ENCODE results near the gene RNU1-3. TPM values are rescaled to one million over a fixed set of nuclear protein-coding genes. Genes with fewer than 3 reads are reported as not detected.
"Not testable (repeated sequence)": the region's sequence is repeated elsewhere in the genome, so short reads cannot be mapped to it uniquely, and the experiment has no call there.

The RNU1-3 gene
- total and polyA plus RNA-seq, 9 of the 15 experiments (the other 6 are each of a cell fraction or from before 2014, with no cell fraction given) = under 0.01 to 32,823 (median 2,538) TPM; not detected in 4

GRCh38 chr1:16644482-16645270 lies 22.1 kb downstream of the RNU1-3 start (continued):
- TF ChIP-seq FOXP4 (CRISPR knock-in tag; IDR thresholded peaks at IDR 0.05; ENCODE audit: borderline replicate concordance) (peak; percentile 50; the same call in 1 of the 2 replicates), JUN (IDR thresholded peaks at IDR 0.05; ENCODE audit: borderline replicate concordance, low read depth, low read length) (peak; percentile 85; the same call in 1 of the 2 replicates), JUN (CRISPR knock-in tag; IDR thresholded peaks at IDR 0.05; ENCODE audit: borderline replicate concordance) (peak; percentile 97), DACH1 (IDR thresholded peaks at IDR 0.05; ENCODE audit: partially characterized antibody) (peak; percentile 92), NR2C1 (tag; IDR thresholded peaks at IDR 0.05) (peak; percentile 74), RBM22 (IDR thresholded peaks at IDR 0.05; ENCODE audit: low read depth, low read length, poor library complexity, severe bottlenecking) (peak; percentile 97), BCLAF1 (IDR thresholded peaks at IDR 0.05; ENCODE audit: borderline replicate concordance in 1 of 2, control insufficient read depth in 1 of 2, low read depth in 2 of 2, low read length in 1 of 2) (0 out of 4 replicates have a peak, but pooled peaks of 1 of the 2 experiments have one; percentile 75)
- TF ChIP-seq, protein P1, sequence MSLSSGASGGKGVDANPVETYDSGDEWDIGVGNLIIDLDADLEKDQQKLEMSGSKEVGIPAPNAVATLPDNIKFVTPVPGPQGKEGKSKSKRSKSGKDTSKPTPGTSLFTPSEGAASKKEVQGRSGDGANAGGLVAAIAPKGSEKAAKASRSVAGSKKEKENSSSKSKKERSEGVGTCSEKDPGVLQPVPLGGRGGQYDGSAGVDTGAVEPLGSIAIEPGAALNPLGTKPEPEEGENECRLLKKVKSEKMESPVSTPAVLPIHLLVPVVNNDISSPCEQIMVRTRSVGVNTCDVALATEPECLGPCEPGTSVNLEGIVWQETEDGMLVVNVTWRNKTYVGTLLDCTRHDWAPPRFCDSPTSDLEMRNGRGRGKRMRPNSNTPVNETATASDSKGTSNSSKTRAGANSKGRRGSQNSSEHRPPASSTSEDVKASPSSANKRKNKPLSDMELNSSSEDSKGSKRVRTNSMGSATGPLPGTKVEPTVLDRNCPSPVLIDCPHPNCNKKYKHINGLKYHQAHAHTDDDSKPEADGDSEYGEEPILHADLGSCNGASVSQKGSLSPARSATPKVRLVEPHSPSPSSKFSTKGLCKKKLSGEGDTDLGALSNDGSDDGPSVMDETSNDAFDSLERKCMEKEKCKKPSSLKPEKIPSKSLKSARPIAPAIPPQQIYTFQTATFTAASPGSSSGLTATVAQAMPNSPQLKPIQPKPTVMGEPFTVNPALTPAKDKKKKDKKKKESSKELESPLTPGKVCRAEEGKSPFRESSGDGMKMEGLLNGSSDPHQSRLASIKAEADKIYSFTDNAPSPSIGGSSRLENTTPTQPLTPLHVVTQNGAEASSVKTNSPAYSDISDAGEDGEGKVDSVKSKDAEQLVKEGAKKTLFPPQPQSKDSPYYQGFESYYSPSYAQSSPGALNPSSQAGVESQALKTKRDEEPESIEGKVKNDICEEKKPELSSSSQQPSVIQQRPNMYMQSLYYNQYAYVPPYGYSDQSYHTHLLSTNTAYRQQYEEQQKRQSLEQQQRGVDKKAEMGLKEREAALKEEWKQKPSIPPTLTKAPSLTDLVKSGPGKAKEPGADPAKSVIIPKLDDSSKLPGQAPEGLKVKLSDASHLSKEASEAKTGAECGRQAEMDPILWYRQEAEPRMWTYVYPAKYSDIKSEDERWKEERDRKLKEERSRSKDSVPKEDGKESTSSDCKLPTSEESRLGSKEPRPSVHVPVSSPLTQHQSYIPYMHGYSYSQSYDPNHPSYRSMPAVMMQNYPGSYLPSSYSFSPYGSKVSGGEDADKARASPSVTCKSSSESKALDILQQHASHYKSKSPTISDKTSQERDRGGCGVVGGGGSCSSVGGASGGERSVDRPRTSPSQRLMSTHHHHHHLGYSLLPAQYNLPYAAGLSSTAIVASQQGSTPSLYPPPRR (CRISPR knock-in tag; IDR thresholded peaks at IDR 0.05; ENCODE audit: borderline replicate concordance) = peak; percentile 97
- TF ChIP-seq NR2C1 (IDR thresholded peaks at IDR 0.05) = not testable (repeated sequence)
